KMS-11 (cell line): ENCODE measurements around the gene BHLHA15.

Experiments used
- H2AFZ ChIP-seq: fragments of 200-600 bp; sonication (generic); 2 replicates; pipeline ENCODE4 v1.6.1; 2016; ENCODE audit warnings: antibody characterized with exemption, mixed run types, low read depth
- H3K27ac ChIP-seq: fragments of 200-600 bp; sonication (generic); 2 replicates; pipeline ENCODE4 v1.6.1; 2016; ENCODE audit warnings: mild to moderate bottlenecking, mixed run types
- H3K27me3 ChIP-seq: fragments of 200-600 bp; sonication (generic); 2 replicates; pipeline ENCODE4 v1.6.1; 2017; ENCODE audit warnings: mild to moderate bottlenecking, low read depth, mixed run types, moderate library complexity; ENCODE audit not compliant: insufficient read depth
- H3K36me3 ChIP-seq: fragments of 200-600 bp; sonication (generic); 2 replicates; pipeline ENCODE4 v1.6.1; 2017; ENCODE audit warnings: mild to moderate bottlenecking, mixed run types; ENCODE audit not compliant: insufficient read depth
- H3K4me1 ChIP-seq: fragments of 200-600 bp; sonication (generic); 2 replicates; pipeline ENCODE4 v1.6.1; 2016; ENCODE audit warnings: mild to moderate bottlenecking, low read depth, mixed run types; ENCODE audit not compliant: poor library complexity, severe bottlenecking
- H3K4me2 ChIP-seq: fragments of 200-600 bp; sonication (generic); 2 replicates; pipeline ENCODE4 v1.7.0; 2016; ENCODE audit warnings: mild to moderate bottlenecking, mixed run types
- H3K4me3 ChIP-seq: fragments of 200-600 bp; sonication (generic); IDR thresholded peaks from 2 replicates; pipeline ENCODE4 v1.6.1; 2017; ENCODE audit warnings: low read depth, low read length, mixed read lengths; ENCODE audit not compliant: insufficient read depth
- H3K79me2 ChIP-seq: fragments of 200-600 bp; sonication (generic); 2 replicates; pipeline ENCODE4 v1.6.1; 2016; ENCODE audit warnings: low read depth, mixed run types; ENCODE audit not compliant: insufficient read depth
- H3K9ac ChIP-seq: fragments of 200-600 bp; sonication (generic); 2 replicates; pipeline ENCODE4 v1.6.1; 2016; ENCODE audit warnings: mild to moderate bottlenecking, mixed run types
- H4K20me1 ChIP-seq: fragments of 200-600 bp; sonication (generic); 2 replicates; pipeline ENCODE4 v1.6.1; 2016; ENCODE audit warnings: mild to moderate bottlenecking, mixed run types; ENCODE audit not compliant: insufficient read depth
- CTCF ChIP-seq: fragments of 200-600 bp; sonication (generic); conservative IDR thresholded peaks from 2 replicates; pipeline ENCODE4 v1.6.1; 2017; ENCODE audit warnings: low read depth, mild to moderate bottlenecking, antibody characterized with exemption, low read length, moderate library complexity, mixed read lengths

BHLHA15 gene

DNA sequence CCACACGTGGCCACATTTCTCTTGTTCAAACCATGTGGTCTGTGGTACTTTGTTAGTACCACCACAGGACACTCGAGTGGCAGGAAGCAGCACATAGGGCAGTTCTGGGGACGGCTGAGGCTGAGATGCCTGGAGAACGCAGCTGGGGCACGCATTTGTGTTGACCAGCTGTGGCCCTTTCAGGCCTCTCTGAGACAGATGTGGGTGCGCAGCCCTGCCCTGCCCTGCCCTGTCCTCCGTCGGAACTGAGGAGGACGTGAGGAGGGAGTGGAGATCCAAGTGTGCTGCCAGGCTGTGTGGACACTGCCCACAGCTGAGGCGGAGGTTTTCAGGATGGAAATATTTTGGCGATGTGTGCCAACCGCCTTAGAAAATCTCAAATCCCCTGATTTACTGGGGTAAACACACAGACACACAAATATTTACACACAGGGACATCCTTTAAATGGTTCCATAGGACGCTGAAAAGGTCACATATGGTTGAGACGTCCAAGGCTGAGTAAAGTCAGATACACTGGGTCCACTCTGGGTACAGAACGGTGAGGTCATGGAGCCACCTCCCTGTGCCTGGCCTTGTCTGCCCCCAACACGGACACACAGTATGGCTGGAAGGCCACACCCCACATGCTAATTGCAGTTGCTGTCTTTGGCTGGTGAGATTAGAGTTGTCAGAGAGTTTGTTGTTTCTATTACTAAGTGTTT lies 14.8 kb downstream of the BHLHA15 start:
- Histone ChIP-seq H3K79me2 (no peaks in the 10 kb centered on the region), H3K4me3 (no peak overlapping the region), H3K4me1 (no peaks in the 10 kb centered on the region), H4K20me1 (no peaks in the 10 kb centered on the region), H3K27ac (no peak overlapping the region), H3K36me3 (no peaks in the 10 kb centered on the region), H3K4me2 (no peak overlapping the region), H3K9ac (no peak overlapping the region), H3K27me3 (no peaks in the 10 kb centered on the region), H2AFZ (no peak overlapping the region)
- no peak for TF ChIP-seq CTCF

GRCh38 chr7:98227939-98228338 lies 16.7 kb downstream of the BHLHA15 start:
- no peak overlapping the region for H3K4me2 ChIP-seq
- H2AFZ ChIP-seq: no peak overlapping the region
- H3K4me1 ChIP-seq: no peaks in the 10 kb centered on the region
- no peak overlapping the region for H3K4me3 ChIP-seq
- H3K79me2 ChIP-seq: no peaks in the 10 kb centered on the region
- H3K27ac ChIP-seq: no peak overlapping the region
- no peaks in the 10 kb centered on the region for H4K20me1 ChIP-seq
- no peaks in the 10 kb centered on the region for H3K36me3 ChIP-seq
- no peaks in the 10 kb centered on the region for H3K27me3 ChIP-seq
- H3K9ac ChIP-seq: no peak overlapping the region
- TF ChIP-seq CTCF: no peak

- no peak overlapping the region for H3K27ac ChIP-seq
- H3K27me3 ChIP-seq: no peaks in the 10 kb centered on the region
- H4K20me1 ChIP-seq: no peaks in the 10 kb centered on the region
- no peak overlapping the region for H2AFZ ChIP-seq
- no peak overlapping the region for H3K9ac ChIP-seq
- H3K4me2 ChIP-seq: no peak overlapping the region
- no peaks in the 10 kb centered on the region for H3K79me2 ChIP-seq
- no peak for TF ChIP-seq CTCF
- H3K4me3 ChIP-seq: no peak overlapping the region
- H3K36me3 ChIP-seq: no peaks in the 10 kb centered on the region
- H3K4me1 ChIP-seq: no peaks in the 10 kb centered on the region
Measured at GRCh38 chr7:98228801-98229200, 17.6 kb downstream of the BHLHA15 start.

DNA sequence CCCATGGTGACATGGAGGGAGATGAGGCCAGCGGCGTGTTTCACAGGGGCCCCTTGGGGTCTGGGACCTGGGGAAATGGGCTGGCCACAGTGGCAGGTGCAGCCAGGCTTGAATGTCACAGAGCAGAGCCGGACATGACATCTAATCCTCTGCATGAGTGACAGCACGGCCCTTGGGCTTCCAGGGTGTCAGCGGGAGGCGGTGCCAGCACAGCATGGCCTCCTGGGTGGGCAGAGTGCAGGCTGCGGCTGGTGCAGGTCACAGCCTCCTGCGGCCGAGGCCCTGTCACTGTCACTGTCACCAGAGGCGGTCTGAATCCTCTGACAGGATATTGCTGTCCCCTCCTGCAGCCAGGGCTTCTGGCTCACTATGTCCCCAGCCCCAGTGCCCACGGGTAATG lies 18.2 kb downstream of the BHLHA15 start:
- H3K36me3 ChIP-seq: no peaks in the 10 kb centered on the region
- no peak overlapping the region for H3K27ac ChIP-seq
- no peaks in the 10 kb centered on the region for H3K27me3 ChIP-seq
- H3K4me3 ChIP-seq: no peak overlapping the region
- H3K9ac ChIP-seq: no peak overlapping the region
- no peak overlapping the region for H3K4me2 ChIP-seq
- H4K20me1 ChIP-seq: no peaks in the 10 kb centered on the region
- H3K79me2 ChIP-seq: no peaks in the 10 kb centered on the region
- TF ChIP-seq CTCF: no peak
- H3K4me1 ChIP-seq: no peaks in the 10 kb centered on the region
- no peak overlapping the region for H2AFZ ChIP-seq
